Panc1 (cell line): ENCODE measurements around the gene JPH2. TPM values are rescaled to one million over a fixed set of nuclear protein-coding genes. Genes with fewer than 3 reads are reported as not detected.
A peak's percentile ranks its signal among the peaks of the same experiment; 100 is the strongest.
"Not testable (repeated sequence)": the region's sequence is repeated elsewhere in the genome, so short reads cannot be mapped to it uniquely, and the experiment has no call there.

ENCODE experiments used
- ATAC-seq: fragments of 200-7000 bp; cut with Tn5 transposase; 2 replicates; pipeline ENCODE4 v1.9.1; 2020; ENCODE audit warnings: mild to moderate bottlenecking, moderate library complexity
- BruUV-seq: library from RNA; stranded (reverse); fragments of 400-500 nt; replicated peaks from 2 replicates; lab custom pipeline; 2021; lab: Mats Ljungman, UMichigan
- CTCF ChIA-PET: fragments of 300-600 bp; sonication (Branson Sonifier 250); formaldehyde crosslinking; loops from one replicate; lab custom pipeline; 2022; ENCODE audit warnings: antibody characterized with exemption; lab: Charles Lee
- POLR2A ChIA-PET: fragments of 300-600 bp; sonication (Branson Sonifier 250); formaldehyde crosslinking; loops from one replicate; lab custom pipeline; 2022; ENCODE audit warnings: antibody characterized with exemption; lab: Charles Lee
- DNase-seq: peaks from one replicate; pipeline ENCODE4 v3.0.0-alpha.2; 2010; ENCODE audit warnings: low read depth, low spot score
- H3K27ac ChIP-seq: 2 replicates; pipeline ENCODE4 v1.5.1; 2011; ENCODE audit warnings: mild to moderate bottlenecking, low read length, inconsistent platforms
- H3K27me3 ChIP-seq: fragments of 200-500 bp; sonication (Bioruptor generic); 2 replicates; pipeline ENCODE4 v1.6.0; 2014; ENCODE audit warnings: low read length, inconsistent platforms; ENCODE audit not compliant: control insufficient read depth, insufficient read depth
- H3K36me3 ChIP-seq: fragments of 200-500 bp; sonication (Bioruptor generic); 2 replicates; pipeline ENCODE4 v1.5.1; 2014; ENCODE audit warnings: inconsistent platforms, mild to moderate bottlenecking, low read length, moderate library complexity; ENCODE audit not compliant: control insufficient read depth, insufficient read depth
- H3K4me1 ChIP-seq: 2 replicates; pipeline ENCODE4 v1.5.1; 2011; ENCODE audit warnings: inconsistent platforms, mild to moderate bottlenecking, low read length, moderate library complexity; ENCODE audit not compliant: control insufficient read depth, insufficient read depth
- H3K4me3 ChIP-seq, 2 experiments: 2 replicates each; pipeline ENCODE4 v1.5.1; 2011 to 2012; ENCODE audit warnings: low read depth in 2 of 2, low read length in 2 of 2, mild to moderate bottlenecking in 2 of 2, inconsistent platforms in 1 of 2, moderate library complexity in 1 of 2
- H3K9me3 ChIP-seq: fragments of 200-500 bp; sonication (Bioruptor generic); 2 replicates; pipeline ENCODE4 v1.5.1; 2014; ENCODE audit warnings: low read depth, mild to moderate bottlenecking, inconsistent platforms, low read length, moderate library complexity; ENCODE audit not compliant: control insufficient read depth, insufficient read depth
- CTCF ChIP-seq: fragments of 450-650 bp; IDR thresholded peaks from 2 replicates; pipeline ENCODE4 v1.5.1; 2017; ENCODE audit warnings: mild to moderate bottlenecking
- POLR2AphosphoS5 ChIP-seq: IDR thresholded peaks from 2 replicates; pipeline ENCODE4 v1.6.1; 2012; ENCODE audit warnings: mild to moderate bottlenecking, low read depth, low read length, moderate library complexity
- SIN3A ChIP-seq: IDR thresholded peaks from 2 replicates; pipeline ENCODE4 v1.6.1; 2012; ENCODE audit warnings: low read depth, mild to moderate bottlenecking, low read length, moderate library complexity, borderline replicate concordance; ENCODE audit not compliant: insufficient read depth
- TCF7L2 ChIP-seq: IDR thresholded peaks from 2 replicates; pipeline ENCODE4 v1.6.1; 2011; ENCODE audit warnings: mild to moderate bottlenecking, low read depth, low read length, inconsistent platforms
- in situ Hi-C: cut with HindIII; loops from 2 replicates; pipeline ENCODE4 v1.10.0; 2016; ENCODE audit warnings: low sequenced_read_pairs, low pct_unique_long_range_greater_than_20kb
- intact Hi-C: fragments of 100-400 bp; cut with micrococcal nuclease; formaldehyde crosslinking; loops from one replicate; pipeline ENCODE4 v1.10.0; 2022; ENCODE audit not compliant: unreplicated experiment
- total RNA-seq: library from RNA; stranded (reverse); gene quantifications from one replicate; pipeline ENCODE4 v1.2.1, GENCODE V29; 2021; ENCODE audit not compliant: unreplicated experiment
- TF ChIP-seq, protein P1 (sequence below), 2 experiments: IDR thresholded peaks; 2 replicates each; pipeline ENCODE4 v1.6.1; 2011 to 2012; ENCODE audit warnings: low read depth in 2 of 2, control low read depth in 1 of 2, low read length in 1 of 2, mild to moderate bottlenecking in 1 of 2, moderate library complexity in 1 of 2; ENCODE audit not compliant: insufficient read depth in 1 of 2

Gene JPH2
- total RNA-seq, 1 experiment from 2014 or later = 0.49 TPM

GRCh38 chr20:44193801-44194200 is 6.8 kb upstream of the JPH2 start:
- ATAC-seq = no peak
- ChIA-PET CTCF (no interaction called here), POLR2A (no interaction called here)
- DNase-seq = no peak
- in situ Hi-C loops = no loop called here
- no TSS peak for BruUV-seq
- Histone ChIP-seq H3K27ac (no peak overlapping the region), H3K36me3 (peaks cover 9% of the 10 kb centered on the region; the same call in 1 of the 2 replicates), H3K9me3 (no peaks in the 10 kb centered on the region), H3K4me1 (no peaks in the 10 kb centered on the region), H3K27me3 (no peaks in the 10 kb centered on the region), H3K4me3 (no peak overlapping the region)
- intact Hi-C loops = no loop called here
- TF ChIP-seq POLR2AphosphoS5 (no peak), TCF7L2 (no peak), CTCF (no peak), SIN3A (no peak)
- TF ChIP-seq, protein P1, sequence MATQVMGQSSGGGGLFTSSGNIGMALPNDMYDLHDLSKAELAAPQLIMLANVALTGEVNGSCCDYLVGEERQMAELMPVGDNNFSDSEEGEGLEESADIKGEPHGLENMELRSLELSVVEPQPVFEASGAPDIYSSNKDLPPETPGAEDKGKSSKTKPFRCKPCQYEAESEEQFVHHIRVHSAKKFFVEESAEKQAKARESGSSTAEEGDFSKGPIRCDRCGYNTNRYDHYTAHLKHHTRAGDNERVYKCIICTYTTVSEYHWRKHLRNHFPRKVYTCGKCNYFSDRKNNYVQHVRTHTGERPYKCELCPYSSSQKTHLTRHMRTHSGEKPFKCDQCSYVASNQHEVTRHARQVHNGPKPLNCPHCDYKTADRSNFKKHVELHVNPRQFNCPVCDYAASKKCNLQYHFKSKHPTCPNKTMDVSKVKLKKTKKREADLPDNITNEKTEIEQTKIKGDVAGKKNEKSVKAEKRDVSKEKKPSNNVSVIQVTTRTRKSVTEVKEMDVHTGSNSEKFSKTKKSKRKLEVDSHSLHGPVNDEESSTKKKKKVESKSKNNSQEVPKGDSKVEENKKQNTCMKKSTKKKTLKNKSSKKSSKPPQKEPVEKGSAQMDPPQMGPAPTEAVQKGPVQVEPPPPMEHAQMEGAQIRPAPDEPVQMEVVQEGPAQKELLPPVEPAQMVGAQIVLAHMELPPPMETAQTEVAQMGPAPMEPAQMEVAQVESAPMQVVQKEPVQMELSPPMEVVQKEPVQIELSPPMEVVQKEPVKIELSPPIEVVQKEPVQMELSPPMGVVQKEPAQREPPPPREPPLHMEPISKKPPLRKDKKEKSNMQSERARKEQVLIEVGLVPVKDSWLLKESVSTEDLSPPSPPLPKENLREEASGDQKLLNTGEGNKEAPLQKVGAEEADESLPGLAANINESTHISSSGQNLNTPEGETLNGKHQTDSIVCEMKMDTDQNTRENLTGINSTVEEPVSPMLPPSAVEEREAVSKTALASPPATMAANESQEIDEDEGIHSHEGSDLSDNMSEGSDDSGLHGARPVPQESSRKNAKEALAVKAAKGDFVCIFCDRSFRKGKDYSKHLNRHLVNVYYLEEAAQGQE (IDR thresholded peaks at IDR 0.05; ENCODE audit: insufficient read depth in 1 of 2, low read depth in 2 of 2, low read length in 1 of 2) = no peak

DNA sequence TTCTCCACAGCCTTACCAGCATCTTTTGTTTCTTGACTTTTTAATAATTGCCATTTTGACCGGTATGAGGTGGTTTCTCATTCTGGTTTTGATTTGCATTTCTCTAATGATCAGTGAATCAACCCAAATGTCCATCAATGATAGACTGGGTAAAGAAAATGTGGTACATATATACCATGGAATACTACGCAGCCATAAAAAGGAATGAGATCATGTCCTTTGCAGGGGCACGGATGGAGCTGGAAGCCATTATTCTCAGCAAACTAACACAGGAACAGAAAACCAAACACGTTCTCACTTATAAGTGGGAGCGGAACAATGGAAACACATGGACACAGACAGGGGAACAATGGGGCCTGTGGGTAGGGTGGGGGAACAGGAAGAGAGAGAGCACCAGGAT is 4.7 kb upstream of the JPH2 start:
- H3K9me3 ChIP-seq, ATAC-seq, in situ Hi-C loops, H3K4me3 ChIP-seq, intact Hi-C loops, BruUV-seq, DNase-seq, H3K27ac ChIP-seq, H3K27me3 ChIP-seq, H3K4me1 ChIP-seq, H3K36me3 ChIP-seq, POLR2A ChIA-PET: not testable (repeated sequence)
- CTCF ChIA-PET = interaction anchor here (5.0 kb wide), 1 partner anchor 74 kb away, joined by 63 read pairs; no protein-coding TSS in a partner anchor

GRCh38 chr20:44190197-44190852 is 3.3 kb upstream of the JPH2 start:
- intact Hi-C loops = loop anchor here (1.0 kb wide), 1 partner anchor 74 kb away; no protein-coding TSS in a partner anchor
- in situ Hi-C loops, H3K36me3 ChIP-seq, H3K4me1 ChIP-seq, H3K27ac ChIP-seq, BruUV-seq, H3K27me3 ChIP-seq, H3K9me3 ChIP-seq, H3K4me3 ChIP-seq: not testable (repeated sequence)
- CTCF ChIA-PET = interaction anchor here (0.6 to 5.0 kb wide), 8 partner anchors 37 to 455 kb away, joined by 3 to 63 read pairs (median 3); no protein-coding TSS in a partner anchor
- ATAC-seq (peak; percentile 44; the same call in 1 of the 2 replicates), DNase-seq (peak; percentile 82)
- peak; percentile 83 for TF ChIP-seq CTCF
- POLR2A ChIA-PET = interaction anchor here (0.6 kb wide), 1 partner anchor 98 kb away, joined by 3 read pairs; no protein-coding TSS in a partner anchor
